ENCODE data around the gene NDUFAF3. TPM values are rescaled to one million over a fixed set of nuclear protein-coding genes. Genes with fewer than 3 reads are reported as not detected.

NDUFAF3 gene
- polyA plus RNA-seq, 4 donors, result 65.7 to 82.2 (median 71.2) TPM

DNA sequence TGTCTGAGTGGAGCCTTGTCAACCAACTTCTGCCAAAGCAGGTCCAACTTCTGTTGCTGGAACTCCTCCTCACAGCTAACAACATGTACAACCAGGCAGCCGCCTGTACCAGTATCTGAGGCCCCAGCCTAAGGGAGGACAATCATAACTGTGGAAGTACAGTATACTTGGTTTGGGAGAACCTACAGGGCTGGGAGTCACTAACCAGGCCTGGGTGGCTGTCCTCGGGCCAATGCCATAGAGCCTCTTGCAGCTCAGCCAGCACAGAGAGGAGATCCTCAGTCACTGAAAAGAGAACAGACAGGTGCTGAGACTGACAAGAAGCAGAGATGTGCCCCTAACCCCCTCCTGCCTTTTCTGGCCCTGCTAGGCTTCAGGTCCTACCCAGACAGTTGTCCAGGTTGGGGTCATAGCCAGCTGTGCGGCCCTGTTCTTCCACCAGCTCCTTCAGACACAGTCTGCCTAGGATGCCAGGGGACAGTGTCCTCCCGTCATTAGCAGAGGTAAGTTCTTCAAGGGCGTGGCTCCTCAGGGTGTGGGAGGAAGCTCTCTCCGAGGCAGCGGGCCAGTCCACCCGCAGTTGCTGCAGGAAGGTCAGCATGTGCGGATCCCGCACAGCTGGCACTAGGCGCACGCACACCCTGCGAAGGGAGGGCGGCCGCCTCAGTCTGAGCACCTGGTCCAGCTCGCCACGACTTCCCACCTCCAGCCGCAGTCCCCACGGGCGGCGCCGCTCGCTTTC, 4.5 kb upstream of the NDUFAF3 start:
- DNase-seq (ENCODE audit: low read depth in 4 of 4, low spot score in 3 of 4), result no peak

DNA sequence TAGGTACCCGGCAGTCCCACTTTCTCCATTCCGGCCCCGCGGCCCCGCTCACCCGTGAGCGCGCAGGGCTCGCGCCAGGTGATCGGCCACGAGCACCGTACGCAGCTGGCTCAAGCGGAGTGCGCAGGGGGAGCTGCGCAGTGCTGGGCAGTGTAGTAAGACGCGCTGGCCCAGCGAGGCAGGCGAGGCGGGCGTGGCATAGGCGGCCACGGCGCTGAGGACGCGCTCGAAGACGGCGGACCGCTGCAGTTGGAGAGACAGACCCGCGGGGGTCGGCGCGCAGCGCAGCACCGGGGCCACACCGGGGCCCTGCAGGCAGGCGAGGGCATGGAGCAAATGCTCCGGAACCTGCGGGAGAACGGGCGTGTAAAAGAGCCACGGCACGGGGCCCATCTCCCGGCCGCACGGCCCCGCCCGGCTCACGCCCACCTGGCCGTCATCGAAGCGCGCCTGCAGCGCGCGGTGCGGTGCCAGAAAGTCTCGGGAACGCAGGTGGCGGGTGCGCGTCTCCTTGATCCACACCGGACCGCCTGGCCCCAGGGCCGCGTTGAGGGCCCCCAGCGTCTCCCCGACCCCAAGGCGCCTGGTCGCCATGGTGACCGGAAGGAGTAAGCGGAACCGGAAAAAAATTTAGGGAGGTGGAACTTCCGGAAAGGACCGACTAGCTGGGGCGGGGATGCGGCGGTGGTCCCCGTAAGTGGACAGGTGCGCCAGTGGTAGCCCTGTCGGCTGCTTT, 3.8 kb upstream of the NDUFAF3 start, which contains the start of gene DALRD3:
DALRD3 (minus strand) TSS at position 610 of the 736 bp plus-strand sequence; CDS start at position 594, 16 bp downstream.
- no peak for DNase-seq (ENCODE audit: low read depth in 4 of 4, low spot score in 3 of 4)

DNA sequence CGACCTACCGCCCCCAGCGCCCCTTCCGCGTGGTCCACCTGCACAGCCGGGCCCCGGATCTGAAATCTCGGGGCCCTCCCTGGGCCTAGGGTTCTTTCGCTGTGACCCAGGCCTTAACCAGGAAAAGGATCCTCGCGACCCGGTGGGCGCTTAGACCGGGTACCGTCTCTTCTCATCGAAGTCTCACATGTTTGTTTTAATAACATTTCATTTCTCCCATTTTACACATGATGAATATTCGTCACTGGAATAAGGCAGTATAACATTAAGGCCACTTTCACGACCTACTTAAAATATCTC, 3.3 kb upstream of the NDUFAF3 start:
- no peak for DNase-seq (ENCODE audit: low read depth in 4 of 4, low spot score in 3 of 4)

DNA sequence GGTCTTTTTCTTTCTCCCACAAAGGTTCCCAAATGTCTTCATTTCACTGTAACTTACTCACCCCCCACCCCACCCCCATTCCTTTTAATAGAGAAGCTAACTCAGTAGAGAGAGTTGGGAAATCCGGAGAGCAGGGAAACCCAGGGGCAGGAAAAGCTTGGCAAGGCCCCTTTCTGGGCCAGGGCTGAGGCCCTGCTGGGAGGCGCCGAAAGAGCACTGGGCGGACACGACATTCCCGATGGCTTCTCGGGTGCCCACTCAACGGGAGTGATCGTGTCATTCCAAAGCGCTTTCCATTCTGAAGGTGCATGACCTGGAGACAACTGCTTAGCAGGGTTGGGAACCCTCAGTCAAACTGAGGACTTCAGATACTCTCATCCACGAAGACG, 2.0 kb upstream of the NDUFAF3 start:
- DNase-seq (ENCODE audit: low read depth in 4 of 4, low spot score in 3 of 4), result no peak

DNA sequence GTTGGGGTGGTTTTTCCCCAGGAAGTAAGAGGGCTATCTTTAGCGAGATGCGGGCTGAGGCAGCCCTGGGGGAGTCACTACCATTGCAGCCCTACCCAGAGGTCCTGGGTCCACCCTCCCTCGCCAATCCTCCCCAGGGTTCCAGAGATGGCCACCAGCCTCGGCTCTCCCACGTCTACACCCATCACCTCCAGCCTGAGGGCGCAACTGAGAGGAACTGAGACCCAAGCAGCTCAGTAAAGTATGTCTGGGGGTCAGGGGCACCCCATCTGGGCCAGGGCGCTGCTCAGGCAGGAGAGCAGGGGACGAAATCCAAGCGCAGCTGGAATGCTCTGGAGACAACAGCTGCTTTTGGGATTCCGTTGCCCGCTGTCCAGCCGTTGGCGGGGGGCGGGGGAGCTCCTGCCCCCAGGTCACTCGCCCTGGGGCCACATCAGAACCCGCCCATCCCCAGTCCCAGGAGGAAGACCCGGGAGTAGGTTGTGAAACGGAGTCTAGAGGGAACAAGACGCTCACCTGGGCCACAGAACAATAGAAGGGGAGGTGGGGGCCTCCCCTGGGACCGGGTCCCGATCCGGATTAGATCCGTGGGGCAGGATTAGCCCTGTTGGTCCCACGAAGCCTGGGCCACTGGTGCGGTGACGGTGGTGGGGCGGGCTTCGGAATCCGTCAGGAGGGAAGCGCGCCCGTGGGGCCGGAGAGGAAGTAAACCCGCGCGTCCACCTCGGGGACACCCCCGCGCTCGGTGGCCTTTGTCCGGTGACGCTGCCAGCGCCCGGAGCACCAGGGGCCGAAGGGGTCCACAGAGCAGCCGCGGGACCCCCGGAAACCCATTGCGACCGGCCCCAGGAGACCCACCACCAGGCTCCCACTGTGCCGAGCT, 1.4 kb upstream of the NDUFAF3 start:
- DNase-seq (ENCODE audit: low read depth in 4 of 4, low spot score in 3 of 4), result no peak

DNA sequence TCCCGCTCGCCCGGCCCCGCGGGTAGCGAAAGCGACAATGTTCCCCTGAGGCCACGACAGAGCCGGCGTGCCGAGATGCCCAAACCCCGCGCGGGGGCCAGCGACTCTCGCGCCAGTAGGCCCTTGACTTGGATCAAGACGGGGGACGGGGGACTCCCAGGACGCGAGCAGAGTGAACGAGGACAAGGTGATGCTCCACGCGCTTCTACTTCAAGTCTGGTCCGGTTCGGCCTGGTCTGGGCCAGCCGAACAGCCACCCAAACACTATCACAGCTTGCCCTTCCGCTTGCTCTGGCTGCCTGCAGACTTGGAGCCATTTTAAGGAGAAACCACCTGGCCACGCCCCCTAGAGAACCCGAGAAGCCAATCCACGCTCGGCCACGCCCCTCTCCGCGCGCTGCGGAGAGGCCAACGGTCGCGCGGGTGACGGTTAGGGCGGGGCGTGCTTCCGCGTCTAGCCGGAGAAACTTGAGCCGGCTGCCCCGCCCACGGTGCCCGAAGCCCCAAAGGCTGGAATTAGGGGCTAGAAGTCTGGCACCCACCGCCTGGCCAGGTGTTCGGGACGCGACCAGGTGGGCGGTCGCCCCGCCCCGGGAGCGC, 608 bp upstream of the NDUFAF3 start:
- DNase-seq (ENCODE audit: low read depth in 4 of 4, low spot score in 3 of 4), result peak; percentile 96 to 98 (median 97)

DNA sequence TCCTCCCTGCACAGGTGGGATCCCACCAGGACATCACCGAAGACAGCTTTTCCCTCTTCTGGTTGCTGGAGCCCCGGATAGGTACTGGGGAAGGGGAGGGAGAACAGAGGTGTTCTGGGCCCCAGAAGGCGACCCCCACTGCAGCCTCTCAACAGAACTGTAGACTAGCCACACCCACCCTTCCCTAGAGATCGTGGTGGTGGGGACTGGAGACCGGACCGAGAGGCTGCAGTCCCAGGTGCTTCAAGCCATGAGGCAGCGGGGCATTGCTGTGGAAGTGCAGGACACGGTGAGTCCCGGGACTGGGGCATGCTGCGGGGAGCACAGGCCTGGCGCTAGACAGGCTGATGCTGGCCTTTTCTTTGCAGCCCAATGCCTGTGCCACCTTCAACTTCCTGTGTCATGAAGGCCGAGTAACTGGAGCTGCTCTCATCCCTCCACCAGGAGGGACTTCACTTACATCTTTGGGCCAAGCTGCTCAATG, 809 bp downstream of the NDUFAF3 start:
- no peak for DNase-seq (ENCODE audit: low read depth in 4 of 4, low spot score in 3 of 4)

DNA sequence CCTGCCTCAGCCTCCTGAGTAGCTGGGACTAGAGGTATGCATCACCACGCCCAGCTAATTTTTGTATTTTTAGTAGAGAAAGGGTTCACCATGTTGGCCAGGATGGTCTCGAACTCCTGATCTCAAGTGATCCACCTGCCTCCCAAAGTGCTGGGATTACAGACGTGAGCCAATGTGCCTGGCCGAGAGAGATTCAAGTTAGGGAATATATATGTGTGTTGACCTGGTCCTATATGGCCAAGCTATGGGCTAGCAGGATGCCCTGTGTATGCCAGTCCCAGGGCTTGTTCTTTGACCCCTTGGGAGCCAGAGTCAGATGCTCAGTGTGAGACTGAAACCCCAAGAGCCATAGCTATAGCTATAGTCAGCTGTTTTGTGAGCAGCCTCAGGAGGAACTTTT, 1.9 kb downstream of the NDUFAF3 start:
- DNase-seq (ENCODE audit: low read depth in 4 of 4, low spot score in 3 of 4), result no peak

DNA sequence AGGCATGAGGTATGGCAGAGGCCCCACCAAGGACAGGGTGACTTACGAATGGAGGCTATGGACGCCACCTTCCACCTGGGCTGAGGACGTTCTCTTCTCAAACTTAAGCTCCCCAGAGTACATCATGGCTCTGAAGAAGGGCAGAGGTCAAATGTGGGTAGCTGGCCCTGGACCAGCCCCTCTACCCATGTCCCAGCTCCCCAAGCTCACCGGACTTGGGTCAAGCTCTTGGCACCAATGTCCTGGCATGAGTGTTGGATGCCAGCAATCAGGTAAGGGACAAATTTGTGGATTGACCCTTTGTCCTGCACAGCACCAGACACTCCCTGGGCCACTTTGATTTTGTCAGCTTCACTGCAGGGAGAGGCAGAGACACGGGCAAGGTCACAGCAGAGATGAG, 2.5 kb downstream of the NDUFAF3 start:
- no peak for DNase-seq (ENCODE audit: low read depth in 4 of 4, low spot score in 3 of 4)

DNA sequence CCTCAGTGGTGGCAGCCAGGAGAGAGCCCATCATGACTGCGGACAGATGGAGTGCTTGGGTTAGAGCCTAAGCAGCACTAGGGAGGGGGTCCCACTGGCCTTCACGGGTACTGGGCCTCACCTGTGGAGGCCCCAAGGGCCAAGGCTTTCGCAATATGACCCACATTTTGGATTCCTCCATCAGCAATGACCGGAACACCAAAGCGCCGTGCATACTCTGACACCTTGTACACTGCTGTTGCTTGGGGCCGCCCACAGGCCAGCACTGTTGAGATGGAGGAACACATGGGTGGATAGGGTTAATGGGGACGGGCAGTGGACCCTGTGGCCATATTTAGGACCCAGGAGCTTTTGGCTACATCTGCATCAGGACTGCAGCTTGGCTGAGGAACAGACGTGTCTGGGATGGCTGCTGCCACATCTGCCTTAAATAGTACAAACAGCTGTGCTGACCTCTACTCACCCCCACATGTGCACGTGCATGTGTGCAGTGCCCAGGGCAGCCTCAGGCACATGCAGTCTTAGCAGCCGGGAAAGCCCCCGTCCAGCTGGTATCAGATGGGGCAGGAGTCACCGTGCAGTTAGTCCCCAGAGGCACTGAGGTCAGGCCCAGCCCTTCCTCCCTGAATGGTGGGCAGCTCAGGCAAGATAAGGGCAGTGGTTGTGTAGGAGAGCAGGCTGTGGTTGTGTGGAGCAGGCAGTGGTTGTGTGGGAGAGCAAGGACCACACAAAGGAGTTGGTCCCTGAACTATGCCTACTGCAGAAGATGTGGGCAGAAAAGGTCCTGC, 3.3 kb downstream of the NDUFAF3 start:
- no peak for DNase-seq (ENCODE audit: low read depth in 4 of 4, low spot score in 3 of 4)

DNA sequence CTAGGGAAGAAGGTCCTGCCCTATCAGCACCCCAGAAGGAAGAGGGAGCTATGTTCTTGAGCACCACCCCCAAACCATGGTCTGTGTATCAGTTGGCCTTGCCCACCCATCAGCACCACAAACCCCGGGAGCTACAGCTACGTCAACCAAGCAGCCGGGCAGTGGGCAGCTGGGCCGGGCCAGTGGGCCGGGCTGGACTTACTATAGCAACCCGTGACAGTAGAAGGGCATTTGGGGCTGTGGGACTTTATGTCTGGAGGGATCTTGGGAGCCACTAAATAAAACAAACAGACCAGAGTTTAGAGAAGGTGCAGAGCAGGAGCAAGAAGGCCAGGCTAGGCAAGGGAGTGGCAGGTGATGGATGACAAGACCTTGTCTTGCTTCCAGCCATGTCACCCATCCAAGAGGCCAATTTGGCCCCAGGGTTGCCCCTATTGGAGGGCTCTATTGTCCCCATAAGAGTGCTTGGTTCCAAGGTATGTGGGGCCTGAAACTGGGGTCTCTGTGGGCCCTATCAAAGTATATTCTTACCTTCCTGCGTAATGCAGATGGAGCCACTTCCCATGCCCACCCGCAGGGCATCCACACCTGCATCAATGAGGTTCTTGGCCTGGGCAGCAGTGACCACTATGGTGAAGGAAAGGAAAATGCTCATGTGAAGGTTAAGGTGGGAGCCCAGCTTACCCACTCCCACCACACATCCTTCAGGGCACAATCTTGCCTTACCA, 4.0 kb downstream of the NDUFAF3 start:
- DNase-seq (ENCODE audit: low read depth in 4 of 4, low spot score in 3 of 4), result no peak

DNA sequence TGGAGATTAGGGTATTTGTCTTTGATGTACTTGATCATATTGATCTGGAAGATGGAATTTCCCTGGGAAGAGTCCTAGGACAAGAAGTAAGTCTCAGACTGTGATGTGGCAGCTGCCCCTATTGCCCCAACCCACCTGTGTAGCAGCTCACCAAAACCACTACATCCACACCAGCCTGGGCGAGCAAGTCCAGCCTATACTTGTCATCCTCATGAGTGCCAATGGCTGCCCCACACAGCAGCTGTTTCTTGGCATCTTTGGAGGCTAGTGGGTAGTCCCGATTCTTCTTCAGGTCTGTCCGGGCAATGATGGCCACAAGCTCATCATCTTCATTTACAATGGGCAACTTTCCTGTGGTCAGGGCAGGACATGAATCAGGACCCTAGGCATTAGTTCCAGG, 4.6 kb downstream of the NDUFAF3 start:
- DNase-seq (ENCODE audit: low read depth in 4 of 4, low spot score in 3 of 4), result no peak

DNA sequence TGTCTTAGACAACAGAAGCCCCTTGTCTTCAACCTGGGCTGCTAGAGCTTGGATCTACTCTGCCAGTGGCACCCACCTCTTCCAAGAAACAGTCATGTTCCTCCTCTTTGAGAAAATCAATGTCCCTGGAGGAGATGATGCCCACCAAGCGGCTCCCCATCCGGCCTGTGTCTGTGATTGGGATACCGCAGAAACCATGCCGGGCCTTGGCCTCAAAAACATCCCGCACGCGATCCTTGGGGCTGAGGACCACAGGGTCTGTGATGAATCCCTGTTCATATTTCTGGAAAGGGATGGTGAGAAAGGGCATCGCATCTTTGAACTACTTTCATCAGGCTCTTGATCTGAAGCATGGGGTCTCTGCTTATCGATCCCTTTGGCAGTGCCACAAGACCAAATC, 5.7 kb downstream of the NDUFAF3 start:
- DNase-seq (ENCODE audit: low read depth in 4 of 4, low spot score in 3 of 4), result no peak

DNA sequence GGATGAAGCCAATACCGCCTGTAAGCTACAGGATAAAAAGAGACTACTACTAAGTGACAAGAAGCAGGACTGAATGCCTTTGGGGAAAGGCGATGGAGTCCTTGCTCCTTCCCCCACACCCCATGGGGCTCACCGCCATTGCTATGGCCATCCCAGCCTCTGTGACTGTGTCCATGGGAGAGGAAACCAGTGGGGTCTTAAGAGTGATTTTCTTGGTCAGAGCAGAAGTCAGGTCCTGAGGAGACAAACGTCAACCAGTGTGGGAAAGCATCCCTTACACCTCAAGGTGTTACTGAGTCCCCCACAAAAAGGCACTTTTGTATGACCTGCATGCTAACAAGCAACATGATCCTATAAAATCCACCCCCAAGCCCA, 6.4 kb downstream of the NDUFAF3 start:
- no peak for DNase-seq (ENCODE audit: low read depth in 4 of 4, low spot score in 3 of 4)

DNA sequence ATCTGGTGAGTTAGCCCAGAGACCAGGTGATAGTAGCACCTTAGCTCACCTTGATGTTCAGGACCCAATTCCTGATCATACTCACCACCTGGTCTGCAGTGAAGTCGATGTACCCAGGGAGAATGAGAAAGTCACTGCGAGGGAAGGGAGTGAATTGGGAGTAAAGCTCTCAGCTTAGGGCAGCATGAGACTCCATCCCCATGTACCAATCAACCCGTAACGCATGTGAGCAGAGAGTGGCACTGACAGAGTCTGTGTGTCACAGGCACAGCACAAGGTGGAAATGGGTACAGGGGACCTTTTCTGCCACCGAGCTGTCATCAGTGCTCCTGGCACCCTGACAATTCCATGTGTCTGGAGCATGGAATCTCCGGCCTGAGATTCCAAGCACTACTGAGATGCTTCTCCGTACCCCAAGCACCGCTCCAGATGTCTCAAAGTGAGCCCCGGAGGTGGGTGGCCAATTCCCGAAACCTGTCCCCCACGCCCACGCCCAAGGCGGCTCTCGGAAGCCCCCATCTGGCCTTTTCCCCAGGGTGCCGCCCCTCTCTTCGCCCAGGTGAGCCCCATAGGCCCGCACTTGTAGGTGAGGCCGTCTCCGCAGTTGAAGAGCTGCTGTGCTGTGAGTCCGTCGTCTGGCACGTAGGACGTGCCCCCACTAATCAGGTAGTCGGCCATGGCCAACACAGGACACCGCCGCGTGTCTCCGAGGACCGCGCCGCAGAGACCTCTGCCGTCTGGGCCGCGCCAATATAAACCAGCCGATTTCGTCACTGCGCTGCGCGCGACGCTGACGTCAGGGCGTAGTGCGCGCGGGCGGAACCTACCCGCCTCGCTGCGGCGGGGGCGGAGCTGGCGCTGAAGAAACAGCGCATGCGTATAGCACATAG, 7.0 kb downstream of the NDUFAF3 start, which contains the start of gene IMPDH2:
IMPDH2 (minus strand) TSS at position 726 of the 890 bp plus-strand sequence; CDS start at position 678, 48 bp downstream.
- DNase-seq (ENCODE audit: low read depth in 4 of 4, low spot score in 3 of 4), result peak; percentile 87 to 97 (median 88)

DNA sequence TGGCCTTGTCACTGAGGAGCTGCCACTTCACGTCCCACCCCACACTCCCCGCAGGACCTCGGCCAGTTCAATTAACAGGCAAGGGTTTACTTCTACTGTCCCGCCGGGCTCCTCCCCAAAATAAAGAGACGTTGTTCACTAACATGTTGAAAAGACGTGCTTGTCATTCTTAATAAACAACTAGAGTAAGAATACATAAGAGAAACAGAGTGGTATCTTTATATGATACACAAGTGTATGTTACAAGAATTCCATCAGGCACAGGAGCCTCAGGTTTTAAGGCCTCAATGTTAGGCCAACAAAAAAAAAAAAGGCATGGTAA, 7.6 kb downstream of the NDUFAF3 start:
- no peak for DNase-seq (ENCODE audit: low read depth in 4 of 4, low spot score in 3 of 4)

DNA sequence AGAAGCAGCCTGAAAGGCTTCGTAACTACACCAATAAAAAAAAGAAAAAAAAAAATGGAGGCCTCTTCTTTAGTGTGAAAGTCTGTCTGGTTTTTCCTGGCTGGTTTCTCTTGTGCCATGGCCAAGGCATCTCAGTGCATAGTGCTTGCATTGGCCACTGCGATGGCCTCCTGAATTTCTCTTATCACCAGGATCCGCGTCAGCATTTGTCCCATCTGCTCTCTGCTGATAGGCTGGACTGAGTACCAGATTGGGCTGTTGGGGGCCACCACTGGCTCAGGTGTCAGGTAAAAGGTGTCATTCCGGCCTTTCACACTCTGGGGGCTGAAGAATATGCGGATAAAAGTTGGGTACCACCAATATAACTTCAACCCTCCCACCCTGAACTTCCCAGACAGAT, 8.4 kb downstream of the NDUFAF3 start:
- no peak for DNase-seq (ENCODE audit: low read depth in 4 of 4, low spot score in 3 of 4)

DNA sequence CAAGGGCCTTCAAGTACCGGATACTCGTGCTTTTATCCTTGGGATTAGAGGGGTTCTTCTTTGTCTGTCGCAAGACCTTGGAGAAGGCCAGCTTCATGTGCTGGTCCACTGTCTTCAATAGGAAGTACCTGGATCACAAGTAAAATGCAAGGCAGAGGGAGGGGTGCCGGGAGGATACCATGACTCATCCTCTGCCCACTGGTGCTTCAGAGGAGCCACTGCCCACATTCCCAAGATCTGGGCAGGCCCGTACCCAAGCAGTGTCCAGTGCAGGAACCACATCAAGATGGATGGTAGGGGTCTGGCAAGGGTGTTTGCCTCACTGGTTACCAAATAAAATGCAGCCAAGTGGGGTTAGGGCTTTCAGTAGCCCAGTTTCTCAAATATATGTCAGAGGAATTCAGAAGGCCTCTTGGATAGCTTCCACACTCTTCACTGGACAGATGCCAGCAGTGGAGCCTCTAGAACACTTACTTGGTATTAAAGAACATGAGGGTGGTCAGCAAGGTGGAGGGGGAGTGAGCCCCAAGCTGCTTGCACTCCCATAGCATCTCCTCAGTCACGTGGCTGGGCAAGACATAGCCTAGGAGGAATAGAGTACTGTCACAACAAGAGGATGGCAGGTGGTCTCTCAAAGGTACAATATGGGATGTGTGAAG, 10.9 kb downstream of the NDUFAF3 start:
- DNase-seq (ENCODE audit: low read depth in 4 of 4, low spot score in 3 of 4), result no peak

Measured in right renal pelvis (tissue), 4 donors.